ENCODE results near the gene CCDC134.

DNA sequence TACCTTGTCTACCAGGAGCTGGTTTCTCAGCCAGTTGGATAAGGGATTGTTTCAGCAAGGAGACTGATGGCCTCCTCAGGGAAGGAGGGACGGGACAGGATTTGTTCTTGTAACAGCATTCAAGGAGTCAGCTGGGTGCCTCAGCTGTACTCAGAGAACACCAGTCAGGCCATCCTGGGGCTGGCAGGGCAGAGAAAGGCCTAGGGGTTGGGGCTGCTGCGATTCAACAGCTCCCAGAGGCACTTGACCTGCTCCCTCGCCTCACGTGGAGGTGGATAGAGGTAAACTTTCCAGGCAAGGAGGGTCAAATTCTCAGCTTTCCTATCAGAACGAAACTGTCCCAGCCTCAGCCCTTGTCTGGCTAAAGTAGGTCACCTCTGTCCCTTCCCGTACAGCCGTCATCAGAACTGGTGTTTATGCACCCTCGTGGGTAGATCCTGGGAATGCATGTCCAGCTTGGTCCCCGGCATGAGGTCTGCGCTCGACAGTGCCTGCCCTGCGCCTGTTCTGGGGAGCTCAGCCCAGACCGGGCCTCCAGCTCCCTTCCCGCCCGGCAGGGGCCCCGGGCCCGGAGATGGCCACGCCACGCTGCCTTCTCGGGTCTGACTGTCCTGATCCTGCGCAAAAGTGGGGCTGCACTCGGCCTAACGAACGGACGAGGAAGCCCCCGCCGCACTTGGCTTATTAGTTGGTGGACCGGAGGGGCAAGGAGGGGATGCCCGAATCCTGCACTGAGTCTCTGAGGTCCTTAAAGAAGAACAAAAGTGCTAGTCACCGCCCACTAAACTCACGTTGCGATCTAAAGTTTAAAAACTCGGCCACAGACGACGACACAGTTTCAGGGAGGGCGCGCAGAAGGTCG is 762 bp upstream of the CCDC134 start:
- TF ChIP-seq, protein P1, sequence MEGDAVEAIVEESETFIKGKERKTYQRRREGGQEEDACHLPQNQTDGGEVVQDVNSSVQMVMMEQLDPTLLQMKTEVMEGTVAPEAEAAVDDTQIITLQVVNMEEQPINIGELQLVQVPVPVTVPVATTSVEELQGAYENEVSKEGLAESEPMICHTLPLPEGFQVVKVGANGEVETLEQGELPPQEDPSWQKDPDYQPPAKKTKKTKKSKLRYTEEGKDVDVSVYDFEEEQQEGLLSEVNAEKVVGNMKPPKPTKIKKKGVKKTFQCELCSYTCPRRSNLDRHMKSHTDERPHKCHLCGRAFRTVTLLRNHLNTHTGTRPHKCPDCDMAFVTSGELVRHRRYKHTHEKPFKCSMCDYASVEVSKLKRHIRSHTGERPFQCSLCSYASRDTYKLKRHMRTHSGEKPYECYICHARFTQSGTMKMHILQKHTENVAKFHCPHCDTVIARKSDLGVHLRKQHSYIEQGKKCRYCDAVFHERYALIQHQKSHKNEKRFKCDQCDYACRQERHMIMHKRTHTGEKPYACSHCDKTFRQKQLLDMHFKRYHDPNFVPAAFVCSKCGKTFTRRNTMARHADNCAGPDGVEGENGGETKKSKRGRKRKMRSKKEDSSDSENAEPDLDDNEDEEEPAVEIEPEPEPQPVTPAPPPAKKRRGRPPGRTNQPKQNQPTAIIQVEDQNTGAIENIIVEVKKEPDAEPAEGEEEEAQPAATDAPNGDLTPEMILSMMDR (IDR thresholded peaks at IDR 0.05), result no peak
- no peak for TF ChIP-seq POLR2A (IDR thresholded peaks at IDR 0.05)
